GM19468 (cell line): ENCODE measurements around the gene EFNA2.

ENCODE experiments used
- ATAC-seq: cut with Tn5 transposase; IDR thresholded peaks from one replicate; pipeline ENCODE4 v1.9.1; 2021; ENCODE audit warnings: mild to moderate bottlenecking, moderate library complexity, moderate number of reproducible peaks; ENCODE audit not compliant: unreplicated experiment; ENCODE audit errors: extremely low read depth

The EFNA2 gene

DNA sequence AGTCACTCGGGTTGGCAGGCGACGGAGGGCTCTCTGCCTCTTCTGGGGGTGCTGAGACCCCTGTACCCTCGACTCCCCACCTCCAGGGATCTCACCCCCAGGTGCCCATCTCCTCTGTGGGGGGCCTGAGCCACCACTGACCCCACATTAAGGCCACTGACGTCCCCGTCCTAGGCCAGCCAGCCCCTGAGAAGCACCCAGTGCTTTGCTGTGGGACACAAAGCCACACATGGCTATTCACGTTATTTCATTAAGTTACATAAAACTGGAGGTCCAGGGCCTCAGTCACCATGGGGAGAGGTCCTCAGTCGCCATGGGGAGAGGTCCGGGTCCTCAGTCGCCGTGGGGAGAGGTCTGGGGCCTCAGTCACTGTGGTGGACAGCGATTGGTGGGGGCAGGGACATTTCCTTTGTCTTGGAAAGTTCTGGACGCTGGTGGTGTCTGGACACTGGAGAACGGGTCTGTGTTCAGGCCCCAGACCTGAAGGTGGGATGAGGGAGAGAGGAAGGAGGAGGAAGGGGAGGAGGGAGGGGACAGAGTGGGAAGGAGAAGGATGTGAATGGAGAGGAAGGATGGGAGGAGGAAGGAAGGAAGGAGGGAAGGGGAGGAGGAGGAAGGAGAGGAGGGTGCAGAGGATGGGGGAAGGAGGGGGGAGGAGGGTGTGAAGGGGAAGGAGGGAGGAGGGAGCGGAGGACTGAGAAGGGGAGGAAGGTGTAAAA is 3.9 kb upstream of the EFNA2 start:
- no peak for ATAC-seq

DNA sequence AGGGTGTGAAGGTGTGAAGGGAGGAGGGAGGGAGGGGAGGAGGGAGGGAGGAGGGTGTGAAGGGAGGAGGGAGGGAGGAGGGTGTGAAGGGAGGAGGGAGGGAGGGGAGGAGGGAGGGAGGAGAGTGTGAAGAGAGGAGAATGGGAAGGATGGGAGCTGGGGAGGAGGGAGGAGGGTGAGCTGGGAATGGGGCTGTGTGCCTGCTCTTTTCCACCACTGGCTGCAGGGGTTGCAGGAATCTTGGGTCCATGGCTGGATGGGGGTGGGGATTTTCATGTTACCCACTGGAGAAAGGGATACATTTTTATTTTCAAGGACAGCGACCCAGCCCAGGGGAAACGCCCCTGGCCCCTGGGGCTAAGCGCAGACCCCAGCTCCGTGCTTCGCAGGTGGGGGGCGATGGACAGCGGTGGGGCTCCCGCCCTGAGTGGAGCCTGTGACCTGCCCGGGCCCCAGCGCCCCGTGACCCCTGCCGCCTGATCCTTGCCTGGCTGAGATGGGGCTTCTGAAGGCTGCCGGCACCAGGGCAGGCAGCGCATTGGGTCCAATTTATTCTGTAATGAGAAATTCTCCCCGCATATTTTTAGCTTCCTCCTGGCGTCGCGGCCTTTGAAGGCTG is 3.0 kb upstream of the EFNA2 start:
- ATAC-seq = no peak

DNA sequence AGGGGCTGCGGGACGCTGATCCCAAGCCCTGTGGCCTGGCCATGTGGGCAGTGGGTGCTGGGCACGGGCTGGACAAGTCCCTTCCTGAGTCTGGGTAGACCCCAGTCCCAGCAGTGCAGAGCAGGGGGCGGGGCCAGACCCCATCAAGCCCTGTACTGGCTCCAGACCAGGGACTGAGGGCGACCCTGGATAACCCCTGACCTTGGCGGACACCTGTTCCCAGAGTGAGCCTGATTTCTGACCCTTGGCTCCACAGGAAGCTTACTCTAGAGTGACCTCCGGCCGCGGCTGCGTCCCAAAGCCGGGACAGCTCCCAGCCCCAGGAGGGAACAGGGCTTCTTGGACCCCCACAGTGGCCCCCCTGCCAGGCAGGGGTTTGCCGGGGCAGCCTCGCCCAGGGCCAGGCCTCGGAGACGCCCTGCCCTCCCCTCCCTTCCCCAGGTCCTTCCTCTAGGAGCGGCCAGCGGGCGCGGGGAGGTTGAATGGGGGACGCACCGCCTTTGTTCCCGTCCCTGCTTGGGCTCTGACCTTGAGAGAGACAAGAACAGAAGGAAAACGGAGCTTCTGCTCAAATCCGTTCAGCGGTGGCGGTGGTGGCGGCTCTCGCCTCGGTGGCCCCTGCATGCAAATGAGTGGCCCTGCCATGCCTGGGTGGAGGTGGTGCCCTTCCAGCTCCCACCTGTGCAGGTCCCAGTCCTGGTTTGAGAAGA is 2.3 kb upstream of the EFNA2 start:
- ATAC-seq = no peak

DNA sequence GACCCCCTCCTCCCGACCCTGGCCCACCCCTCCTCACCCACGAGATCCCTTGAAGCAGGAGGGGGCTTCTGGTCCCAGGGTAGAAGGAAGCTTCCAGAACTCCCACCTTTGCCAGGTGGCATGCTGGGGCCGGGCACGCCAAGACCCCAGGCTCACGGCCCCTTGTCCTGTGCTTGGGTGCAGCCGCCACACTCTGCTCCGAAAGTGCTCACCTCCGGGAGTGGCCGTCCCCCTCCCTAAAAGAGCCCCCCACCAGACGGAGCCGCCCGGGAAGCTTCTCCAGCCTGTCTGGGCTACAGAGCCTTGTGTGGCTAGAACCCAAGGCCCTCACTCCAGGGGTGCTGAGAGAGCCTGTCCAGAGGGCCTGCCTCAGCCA is 1.8 kb upstream of the EFNA2 start:
- ATAC-seq = no peak

DNA sequence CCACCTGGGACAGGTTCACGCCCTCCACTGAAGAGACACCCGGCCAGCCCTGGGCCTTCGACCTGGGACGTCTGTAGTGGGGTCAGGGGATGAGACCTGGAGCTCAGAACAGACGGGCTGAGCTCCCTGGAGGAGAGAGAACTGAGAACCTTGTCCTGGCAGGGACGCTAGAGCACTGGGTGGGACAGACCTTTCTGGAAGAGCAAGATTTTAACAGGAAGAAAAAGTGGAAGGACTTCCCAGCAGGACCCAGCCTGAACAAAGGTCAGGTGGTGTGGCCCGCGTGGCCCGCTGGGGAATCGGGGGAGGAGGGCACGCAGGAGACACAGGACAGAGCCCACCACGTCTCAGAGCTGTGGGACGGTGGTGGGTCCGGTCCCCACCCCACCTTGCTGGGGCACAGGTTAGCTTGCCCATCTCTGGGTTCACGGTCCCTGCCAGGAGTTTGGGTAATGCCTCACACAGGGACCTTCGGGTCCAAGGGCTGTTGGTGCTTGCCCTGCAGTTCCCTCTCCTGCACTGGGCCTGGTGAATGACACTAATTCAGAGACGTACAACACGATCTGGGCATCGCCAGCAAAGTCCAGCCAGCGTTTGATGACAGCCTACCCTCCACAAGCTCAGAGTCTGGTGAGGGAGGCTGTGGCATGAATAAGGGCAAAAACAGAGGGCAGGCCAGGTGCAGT is 1.2 kb upstream of the EFNA2 start:
- ATAC-seq = no peak

DNA sequence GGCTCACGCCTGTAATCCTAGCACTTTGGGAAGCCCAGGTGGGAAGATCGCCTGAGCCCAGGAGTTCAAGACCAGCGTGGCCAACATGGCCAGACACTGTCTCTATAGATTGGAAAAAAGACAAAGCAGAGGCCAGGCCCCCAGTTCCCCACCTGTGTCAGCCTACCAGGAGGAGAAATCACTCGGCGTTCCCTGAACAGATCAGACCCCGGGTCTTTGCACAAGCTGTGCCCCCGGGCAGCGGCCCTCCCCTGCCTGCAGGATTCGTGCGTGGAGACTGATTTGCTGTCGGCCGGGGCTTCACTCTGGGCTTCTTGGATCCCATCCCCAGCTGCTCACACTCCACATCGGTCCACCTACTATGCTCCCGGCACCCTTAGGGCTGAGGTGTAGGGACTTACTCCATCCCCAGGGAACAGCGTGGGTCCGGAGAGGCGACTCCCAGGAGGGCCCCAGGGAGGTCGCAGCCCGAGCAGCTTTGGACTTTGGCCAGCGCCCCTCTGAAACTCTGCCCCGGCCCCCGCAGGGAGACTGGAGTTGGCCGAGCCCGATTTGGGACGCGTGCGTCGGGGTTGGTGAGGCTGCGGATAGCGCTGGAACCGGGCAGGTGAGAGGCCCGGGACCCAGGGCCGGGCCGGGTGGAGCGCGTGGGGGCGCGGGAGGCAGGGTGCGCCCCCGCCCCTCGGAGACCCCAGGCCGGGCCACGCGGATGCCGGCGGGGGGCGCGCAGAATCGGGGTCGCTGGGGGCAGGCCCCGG is 515 bp upstream of the EFNA2 start:
- ATAC-seq = no peak

DNA sequence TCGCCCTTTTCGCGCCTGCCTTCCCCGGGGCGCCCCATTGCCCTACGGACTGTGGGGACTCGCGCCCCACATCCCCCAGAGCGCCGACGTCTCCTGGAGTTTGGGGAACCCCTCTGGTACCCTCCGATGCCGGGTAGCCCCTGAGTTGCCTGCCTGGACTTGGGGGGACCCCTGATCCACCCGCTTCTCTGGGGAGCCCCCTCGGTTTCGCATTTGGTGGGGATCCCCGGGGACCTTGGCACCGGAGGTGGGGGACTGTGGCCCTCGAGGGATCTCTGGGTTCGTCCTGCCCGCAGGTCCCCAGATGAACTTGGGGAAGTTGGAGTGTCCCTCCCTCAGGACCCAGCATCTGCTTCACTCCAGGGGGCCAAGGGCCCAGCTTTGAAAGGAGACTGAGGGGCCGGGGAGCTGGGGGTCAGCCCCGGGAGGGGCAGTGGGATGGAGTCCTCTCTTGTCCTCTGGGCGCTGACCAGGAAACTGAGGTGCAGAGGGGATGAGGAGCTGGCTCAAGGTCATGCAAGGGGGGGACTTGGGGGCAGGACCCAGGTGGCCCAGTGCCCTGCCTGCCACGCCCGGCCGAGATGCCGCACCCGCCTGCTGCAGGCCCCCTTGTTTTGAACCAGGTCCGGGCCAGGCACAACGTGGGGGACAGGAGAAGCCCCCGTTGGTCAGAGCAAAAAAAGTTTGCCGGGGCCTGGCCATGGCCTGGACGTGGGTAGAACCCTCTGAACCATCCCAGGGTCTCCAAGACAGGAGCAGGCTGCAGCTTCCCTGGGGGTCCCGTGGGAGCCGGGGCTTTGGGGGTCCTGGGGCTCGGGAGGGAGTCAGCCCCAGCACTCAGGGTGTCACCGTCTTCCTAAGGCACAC is 1.0 kb downstream of the EFNA2 start:
- no peak for ATAC-seq

DNA sequence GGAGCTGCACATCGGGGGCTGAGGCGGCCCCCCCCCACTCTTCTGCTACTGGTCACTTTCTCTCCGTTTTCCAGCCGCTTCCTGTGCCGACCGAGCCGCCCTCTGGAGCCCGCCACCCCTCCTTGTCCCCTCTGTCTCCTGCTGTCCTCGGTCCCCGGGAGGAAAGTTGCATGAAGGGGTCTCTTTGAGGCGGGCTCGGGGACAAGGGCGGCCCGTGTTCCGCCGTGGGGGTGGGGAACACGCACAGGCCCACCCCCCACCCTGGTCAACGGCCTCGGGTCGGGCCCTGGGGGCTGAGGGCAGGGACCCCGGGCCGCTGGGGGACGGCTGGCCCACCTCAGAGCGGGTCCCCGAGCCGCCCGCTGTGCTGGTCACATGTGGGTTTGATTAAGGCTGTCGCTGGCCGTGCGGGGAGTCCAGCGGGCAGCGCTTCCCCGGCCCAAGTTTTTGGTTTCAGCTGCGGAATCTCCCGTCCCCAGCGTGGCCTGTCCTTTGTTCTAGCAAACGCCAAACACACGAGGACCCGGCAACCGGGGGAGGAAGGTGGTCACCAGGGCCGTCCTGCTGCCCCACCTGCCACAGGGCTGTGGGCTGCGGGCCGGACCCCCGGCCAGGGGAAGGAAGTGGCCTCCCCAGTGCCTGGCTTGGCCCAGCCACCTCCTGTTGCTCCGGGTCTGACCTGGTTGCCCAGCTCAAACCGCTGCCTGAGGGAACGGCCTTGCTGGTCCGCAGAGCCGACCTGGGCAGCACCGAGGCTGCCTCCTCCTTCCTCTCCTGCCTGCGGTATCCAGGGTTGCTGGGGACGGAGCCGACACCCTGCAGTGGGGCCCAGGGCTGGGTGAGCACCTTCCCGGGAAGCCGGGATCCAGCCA is 1.9 kb downstream of the EFNA2 start:
- ATAC-seq = no peak

DNA sequence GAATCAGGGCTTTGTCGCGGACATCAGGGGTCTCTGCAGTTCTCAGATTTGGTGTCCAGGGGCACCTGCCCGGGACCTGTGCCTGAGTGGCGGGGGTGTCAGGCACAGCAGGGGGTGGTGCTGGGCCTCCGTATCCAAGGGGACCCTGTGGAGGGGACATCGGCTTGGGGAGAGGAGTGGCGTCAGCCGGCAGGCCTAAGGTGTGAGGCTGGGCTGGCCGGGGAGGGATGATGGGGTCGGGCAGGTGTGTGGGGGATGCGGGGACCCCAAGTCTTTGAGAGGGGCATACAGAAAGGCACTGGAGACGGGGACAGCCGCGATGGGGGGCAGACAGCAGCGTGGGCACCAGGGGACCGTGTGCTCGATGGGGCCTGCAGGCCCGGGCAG is 2.5 kb downstream of the EFNA2 start:
- ATAC-seq = no peak

DNA sequence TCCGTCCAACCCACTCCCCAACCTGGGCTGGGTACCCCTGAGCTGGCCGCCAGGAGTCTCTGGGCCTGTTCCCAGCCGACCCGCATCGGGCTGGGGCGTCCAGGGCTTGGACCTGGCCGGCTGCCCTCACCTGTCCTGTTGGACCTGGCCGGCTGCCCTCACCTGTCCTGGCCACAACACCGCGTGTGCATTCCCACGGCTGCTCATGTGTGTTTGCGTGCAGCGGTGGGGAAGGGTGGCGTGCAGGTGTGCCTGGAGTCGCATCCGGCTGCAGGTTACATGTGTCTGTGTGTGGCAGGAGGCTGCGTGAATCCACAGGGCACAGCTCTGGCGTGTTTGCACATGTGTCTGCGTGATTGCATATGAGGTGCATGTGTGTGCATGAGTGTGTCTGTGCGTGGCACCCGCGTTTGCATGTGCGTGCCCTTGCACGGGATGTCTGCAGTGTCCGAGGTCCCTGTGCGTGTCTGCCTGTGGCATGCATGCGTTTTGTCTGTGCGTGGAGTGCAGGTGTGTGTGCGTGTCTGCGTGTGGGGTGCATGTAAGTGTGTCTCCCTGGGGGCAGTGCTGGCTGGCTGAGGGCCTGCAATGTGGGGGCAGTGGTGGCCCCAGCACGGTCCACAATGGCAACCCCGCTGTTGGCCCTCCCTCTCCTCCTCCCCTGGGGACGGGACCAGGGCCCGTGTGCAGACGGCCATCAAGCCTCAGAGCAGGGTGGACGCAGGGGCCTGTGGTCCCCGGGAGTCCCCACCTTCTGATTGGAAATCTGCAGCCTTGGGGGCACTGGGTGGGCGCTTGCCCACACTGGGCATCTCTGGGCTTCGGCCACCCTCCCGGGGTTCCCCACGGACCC is 3.4 kb downstream of the EFNA2 start:
- no peak for ATAC-seq

DNA sequence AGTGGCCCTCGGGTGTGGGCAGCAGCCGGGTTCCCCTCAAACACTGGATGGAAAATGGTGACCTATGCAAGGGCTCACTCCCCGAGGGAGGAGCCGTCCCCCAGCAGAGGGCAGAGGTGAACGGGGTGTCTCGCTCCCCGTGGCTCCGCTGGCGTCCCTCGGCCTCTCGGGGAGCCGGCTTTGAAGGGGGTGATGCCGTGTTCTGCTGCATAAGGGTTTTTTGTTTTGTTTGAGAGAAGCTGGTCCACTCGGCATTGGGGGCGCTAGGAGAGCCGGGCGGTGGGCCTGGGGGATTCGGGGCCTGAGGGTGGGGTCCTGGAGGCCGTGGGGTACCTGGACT is 4.0 kb downstream of the EFNA2 start:
- no peak for ATAC-seq

DNA sequence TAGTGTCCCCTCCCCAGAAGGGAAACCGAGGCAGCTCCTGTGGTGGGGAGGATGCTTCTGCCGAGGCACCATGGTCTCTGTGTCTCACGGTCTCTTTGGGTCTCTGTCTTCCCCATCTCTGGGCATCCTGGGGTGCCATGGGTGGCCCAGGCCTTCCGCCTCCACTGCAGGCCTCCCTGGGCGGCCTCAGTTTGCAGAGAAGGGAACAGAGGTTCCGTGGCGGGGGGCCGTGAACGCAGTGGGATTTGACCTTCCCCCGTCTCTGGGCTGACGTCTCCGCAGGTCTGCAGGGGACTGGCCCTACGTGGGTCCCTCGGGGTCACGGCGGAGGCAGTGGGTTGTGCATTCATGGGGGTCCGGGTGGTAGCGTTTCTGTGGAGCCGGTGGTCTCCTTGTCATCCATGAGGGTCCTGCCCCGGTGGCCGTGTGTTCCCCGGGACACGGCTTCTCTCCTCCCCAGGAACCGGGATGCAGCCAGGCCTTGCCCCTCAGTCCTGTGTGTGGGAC is 4.6 kb downstream of the EFNA2 start:
- no peak for ATAC-seq

DNA sequence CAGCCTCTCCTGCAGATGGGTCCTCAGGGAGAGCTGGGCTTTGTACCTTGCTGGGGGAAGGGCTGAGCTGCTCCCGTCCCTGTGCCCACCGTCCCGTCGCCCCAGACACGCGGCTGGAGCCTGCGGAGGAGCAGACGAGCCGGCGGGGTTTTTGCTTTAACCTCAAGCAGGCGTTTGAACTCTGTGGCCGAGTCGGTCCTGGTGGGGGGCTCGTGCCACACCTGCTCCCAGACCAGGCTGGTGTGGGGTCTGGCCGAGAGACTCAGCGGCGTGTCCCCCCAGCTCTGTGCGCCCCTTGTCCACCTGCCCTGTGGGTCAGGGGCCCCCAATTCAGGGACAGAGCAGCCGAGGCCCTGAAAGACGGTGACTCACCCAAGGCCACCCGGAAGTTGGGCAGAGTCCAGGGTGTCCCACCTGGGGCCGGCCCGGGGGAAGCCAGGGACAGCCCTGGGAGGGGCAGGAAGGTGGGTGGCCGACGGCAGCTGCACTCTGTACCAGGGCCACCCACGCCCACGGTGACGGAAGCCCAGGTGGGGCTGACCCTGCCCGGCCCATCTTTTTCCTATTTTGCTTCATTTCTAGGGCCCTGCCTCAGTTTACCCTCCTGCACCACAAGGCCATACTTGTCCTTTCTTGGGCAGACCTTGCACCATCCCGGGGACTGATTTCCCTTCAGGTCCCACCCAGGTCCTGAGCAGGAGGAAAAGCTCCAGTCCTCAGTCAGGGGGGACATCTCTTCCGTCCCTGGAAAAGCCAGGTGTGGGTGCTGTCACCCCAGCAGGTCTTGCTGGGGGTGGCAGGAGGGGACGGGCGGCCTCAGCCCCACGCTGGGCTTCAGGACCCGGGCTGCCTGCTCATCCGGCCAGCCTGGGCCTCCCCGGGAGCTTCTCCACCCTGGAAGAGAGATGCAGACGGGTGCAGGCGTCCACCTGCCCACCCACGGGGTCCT is 5.3 kb downstream of the EFNA2 start:
- no peak for ATAC-seq

DNA sequence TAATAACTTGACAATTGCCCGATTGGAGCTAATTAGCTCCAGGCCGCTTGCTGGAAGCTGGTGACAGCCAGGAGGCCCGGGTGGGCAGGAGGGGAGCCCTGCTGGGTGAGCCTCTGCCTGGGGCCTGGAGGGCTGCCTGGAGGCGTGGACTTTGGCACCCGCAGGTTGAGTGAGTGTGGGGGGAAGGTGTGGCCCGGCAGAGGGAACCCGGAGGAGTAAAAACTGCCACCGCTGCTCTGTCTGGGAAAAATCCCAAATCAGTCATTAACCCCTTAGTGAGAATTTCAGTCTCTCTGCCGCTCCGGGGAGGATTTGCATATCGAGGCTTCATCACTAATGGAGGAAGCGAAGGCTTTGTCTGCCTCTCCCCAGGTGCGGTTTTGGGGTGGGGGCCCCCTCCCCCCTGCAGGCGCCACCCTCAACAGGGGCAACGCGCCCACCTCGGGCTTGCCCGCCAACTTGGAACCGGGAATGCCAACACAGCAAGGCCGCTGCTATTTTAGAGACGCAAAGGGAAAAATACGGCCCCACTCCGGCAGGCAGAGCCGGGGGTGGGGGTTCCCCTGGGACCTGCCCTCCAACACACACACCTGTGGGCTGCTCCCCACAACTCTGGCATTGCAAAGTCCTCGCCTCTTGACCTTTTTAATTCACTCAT is 6.2 kb downstream of the EFNA2 start:
- ATAC-seq = no peak

DNA sequence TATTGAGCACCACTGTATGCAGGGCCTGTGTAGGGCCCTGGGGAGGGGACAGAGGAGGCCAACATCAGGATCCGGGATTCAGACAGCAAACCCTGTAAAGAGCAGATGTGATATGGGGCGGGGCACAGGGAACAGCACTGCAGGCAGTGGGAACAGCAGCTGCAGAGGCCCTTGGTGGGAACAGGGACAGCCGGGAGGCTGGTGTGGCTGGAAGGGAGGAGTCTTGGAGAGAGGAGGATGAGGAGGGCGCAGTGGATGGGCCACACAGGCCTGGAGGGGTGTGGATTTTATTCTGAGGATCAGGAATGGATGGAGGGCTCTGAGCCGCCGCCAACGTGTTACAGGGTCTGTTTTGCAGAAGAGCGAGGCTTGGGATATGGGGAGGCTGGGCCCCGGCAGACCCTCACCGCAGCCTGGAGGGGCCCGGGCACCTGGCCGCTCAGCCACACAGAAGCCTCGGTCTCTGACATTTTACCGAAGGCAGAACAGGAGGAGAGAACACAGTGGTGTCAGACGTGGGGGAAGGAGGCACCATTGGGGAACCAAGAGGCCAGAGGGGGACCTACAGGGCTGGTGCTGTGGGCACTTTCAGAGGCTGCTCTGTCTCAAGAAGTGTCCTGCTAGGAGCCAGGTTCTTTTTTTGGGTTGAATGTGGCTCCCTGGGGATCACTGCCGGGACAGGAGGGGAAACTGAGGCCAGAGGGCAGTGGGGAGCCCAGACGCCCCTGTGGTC is 6.9 kb downstream of the EFNA2 start:
- ATAC-seq = no peak
